ENCODE results near the gene IMPA2. TPM values are rescaled to one million over a fixed set of nuclear protein-coding genes. Genes with fewer than 3 reads are reported as not detected.
A peak's percentile ranks its signal among the peaks of the same experiment; 100 is the strongest.
"Not testable (repeated sequence)": the region's sequence is repeated elsewhere in the genome, so short reads cannot be mapped to it uniquely, and the experiment has no call there.

IMPA2 gene
- total RNA-seq, 1 experiment from 2014 or later, result 79.9 TPM

GRCh38 chr18:12074736-12075135 lies 93.4 kb downstream of the IMPA2 start:
- no peaks in the 10 kb centered on the region for H3K4me1 Mint-ChIP-seq (ENCODE audit: low read depth, unreplicated experiment)
- H3K4me1 ChIP-seq, result no peaks in the 10 kb centered on the region
- H3K27me3 ChIP-seq (replicated peaks; ENCODE audit: control insufficient read depth, insufficient read depth, low read length), result no peaks in the 10 kb centered on the region
- H3K4me3 Mint-ChIP-seq (ENCODE audit: unreplicated experiment), result no peak overlapping the region
- BruUV-seq (replicated peaks), result no TSS peak
- TF ChIP-seq CTCF (IDR thresholded peaks at IDR 0.05; ENCODE audit: insufficient read depth in 1 of 2, low read depth in 1 of 2, low read length in 1 of 2, severe bottlenecking in 1 of 2, unreplicated experiment in 1 of 2), result no peak
- H3K27ac Mint-ChIP-seq (ENCODE audit: unreplicated experiment), result no peak overlapping the region
- H3K36me3 ChIP-seq (ENCODE audit: control insufficient read depth, insufficient read depth, low read length), result no peaks in the 10 kb centered on the region
- no peaks in the 10 kb centered on the region for H3K36me3 Mint-ChIP-seq (ENCODE audit: insufficient read depth, unreplicated experiment)
- ChIA-PET CTCF (interaction anchor here (1.0 kb wide), 1 partner anchor 162 kb away, joined by 6 read pairs; no protein-coding TSS in a partner anchor), POLR2A (no interaction called here)
- H3K9me3 ChIP-seq, result no peaks in the 10 kb centered on the region
- H3K9me3 Mint-ChIP-seq (ENCODE audit: unreplicated experiment), result no peaks in the 10 kb centered on the region
- H3K27me3 Mint-ChIP-seq (ENCODE audit: insufficient read depth, unreplicated experiment), result peaks cover 11% of the 10 kb centered on the region
- DNase-seq, result no peak
- no peak overlapping the region for H3K4me3 ChIP-seq (ENCODE audit: low read depth, low read length)
- intact Hi-C loops (cut with micrococcal nuclease; ENCODE audit: unreplicated experiment), result loop anchor here (1.0 to 10.0 kb wide), 2 partner anchors 60 to 163 kb away; no protein-coding TSS in a partner anchor

- peak overlapping the region; percentile 34 for H3K4me3 ChIP-seq (ENCODE audit: low read depth, low read length)
- H3K36me3 Mint-ChIP-seq (ENCODE audit: insufficient read depth, unreplicated experiment), result no peaks in the 10 kb centered on the region
Measured at GRCh38 chr18:12076424-12077140, 95.3 kb downstream of the IMPA2 start.

DNA sequence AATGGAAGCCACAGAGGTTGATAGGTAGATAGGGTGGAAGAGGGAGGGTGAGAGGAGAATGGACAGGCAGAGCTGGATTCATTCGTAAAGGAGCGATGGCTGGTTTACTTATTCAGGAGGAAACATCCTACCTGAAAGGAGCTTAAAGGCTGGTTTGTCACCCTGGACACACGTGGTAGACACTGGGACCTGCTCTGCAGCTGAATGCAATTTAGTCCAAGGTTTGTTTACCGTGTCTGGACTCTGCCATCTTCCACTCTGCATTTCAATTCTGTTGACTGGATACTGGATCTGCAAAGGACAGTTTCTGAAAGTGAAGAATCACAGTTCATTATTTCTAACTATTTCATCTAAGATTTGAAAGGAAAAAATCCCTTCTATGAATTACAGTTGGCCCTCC lies 96.7 kb downstream of the IMPA2 start:
- H3K4me3 Mint-ChIP-seq (ENCODE audit: unreplicated experiment); H3K9me3 Mint-ChIP-seq (ENCODE audit: unreplicated experiment); H3K9me3 ChIP-seq; H3K4me1 ChIP-seq; BruUV-seq (replicated peaks); POLR2A ChIA-PET; CTCF ChIA-PET; H3K27me3 ChIP-seq (replicated peaks; ENCODE audit: control insufficient read depth, insufficient read depth, low read length); H3K27me3 Mint-ChIP-seq (ENCODE audit: insufficient read depth, unreplicated experiment); H3K27ac Mint-ChIP-seq (ENCODE audit: unreplicated experiment); DNase-seq; H3K4me1 Mint-ChIP-seq (ENCODE audit: low read depth, unreplicated experiment); H3K36me3 ChIP-seq (ENCODE audit: control insufficient read depth, insufficient read depth, low read length); H3K4me3 ChIP-seq (ENCODE audit: low read depth, low read length); H3K36me3 Mint-ChIP-seq (ENCODE audit: insufficient read depth, unreplicated experiment): not testable (repeated sequence)
- intact Hi-C loops (cut with micrococcal nuclease; ENCODE audit: unreplicated experiment), result loop anchor here (10.0 kb wide), 1 partner anchor 57 kb away; no protein-coding TSS in a partner anchor

More at GRCh38 chr18:12076424-12077140, 95.3 kb downstream of the IMPA2 start:
- H3K4me1 Mint-ChIP-seq (ENCODE audit: low read depth, unreplicated experiment), result no peaks in the 10 kb centered on the region
- BruUV-seq (replicated peaks), result no TSS peak
- Histone ChIP-seq H3K27me3 (replicated peaks; ENCODE audit: control insufficient read depth, insufficient read depth, low read length) (no peaks in the 10 kb centered on the region), H3K36me3 (ENCODE audit: control insufficient read depth, insufficient read depth, low read length) (no peaks in the 10 kb centered on the region), H3K9me3 (no peaks in the 10 kb centered on the region), H3K4me1 (no peaks in the 10 kb centered on the region)
- peak in 1 of 2 experiments; percentile 72 for DNase-seq
- H3K9me3 Mint-ChIP-seq (ENCODE audit: unreplicated experiment), result no peaks in the 10 kb centered on the region
- no peak for TF ChIP-seq CTCF (IDR thresholded peaks at IDR 0.05; ENCODE audit: insufficient read depth in 1 of 2, low read depth in 1 of 2, low read length in 1 of 2, severe bottlenecking in 1 of 2, unreplicated experiment in 1 of 2)
- ChIA-PET CTCF (no interaction called here), POLR2A (no interaction called here)
- peak overlapping the region; percentile 57 for H3K4me3 Mint-ChIP-seq (ENCODE audit: unreplicated experiment)
- no peak overlapping the region for H3K27ac Mint-ChIP-seq (ENCODE audit: unreplicated experiment)
- H3K27me3 Mint-ChIP-seq (ENCODE audit: insufficient read depth, unreplicated experiment), result peaks cover 11% of the 10 kb centered on the region
- intact Hi-C loops (cut with micrococcal nuclease; ENCODE audit: unreplicated experiment), result loop anchor here (10.0 kb wide), 1 partner anchor 58 kb away; no protein-coding TSS in a partner anchor

Measured in Caco-2 (cell line).